ENCODE measurements around the gene TCHP. TPM values are rescaled to one million over a fixed set of nuclear protein-coding genes. Genes with fewer than 3 reads are reported as not detected.

Gene TCHP
- total RNA-seq, 1 donor from 2014 or later = 20.8 TPM

DNA sequence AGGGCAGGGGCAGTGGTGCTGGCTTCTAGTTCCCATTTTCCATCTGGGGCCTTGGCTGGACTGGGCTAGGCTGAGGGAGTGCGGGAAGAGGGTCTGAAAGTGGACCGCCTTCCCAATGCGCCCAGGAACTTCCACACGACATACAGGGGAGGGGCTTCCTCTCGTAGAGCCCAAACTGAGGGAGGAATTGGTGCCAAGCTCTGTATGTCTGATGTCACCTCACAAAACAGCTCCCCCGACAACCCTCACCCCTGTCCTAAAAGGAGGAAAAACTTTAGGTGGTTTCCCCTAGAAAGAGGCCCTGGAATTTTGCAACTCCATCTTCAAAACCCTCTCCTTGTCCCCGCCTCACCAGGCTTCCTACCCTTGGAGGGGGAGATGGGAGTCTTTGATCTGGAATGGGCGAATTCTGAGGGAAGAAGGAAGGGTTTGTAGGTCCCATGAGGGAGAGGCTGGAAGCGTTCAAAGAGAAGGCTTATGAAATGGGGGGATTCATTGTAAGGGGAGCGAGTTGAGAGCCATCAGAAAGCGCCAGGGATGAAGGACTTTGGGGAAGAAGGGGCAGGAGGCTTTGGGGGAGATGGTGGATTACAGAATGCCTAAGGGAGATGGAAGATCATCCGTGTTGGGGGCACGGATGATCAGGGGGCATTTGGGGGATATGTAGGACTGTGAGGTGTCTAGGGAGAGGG, 20.6 kb upstream of the TCHP start:
- DNase-seq (ENCODE audit: low spot score) = no peak
- H3K4me1 Mint-ChIP-seq (ENCODE audit: unreplicated experiment) = peaks cover 57% of the 10 kb centered on the region

DNA sequence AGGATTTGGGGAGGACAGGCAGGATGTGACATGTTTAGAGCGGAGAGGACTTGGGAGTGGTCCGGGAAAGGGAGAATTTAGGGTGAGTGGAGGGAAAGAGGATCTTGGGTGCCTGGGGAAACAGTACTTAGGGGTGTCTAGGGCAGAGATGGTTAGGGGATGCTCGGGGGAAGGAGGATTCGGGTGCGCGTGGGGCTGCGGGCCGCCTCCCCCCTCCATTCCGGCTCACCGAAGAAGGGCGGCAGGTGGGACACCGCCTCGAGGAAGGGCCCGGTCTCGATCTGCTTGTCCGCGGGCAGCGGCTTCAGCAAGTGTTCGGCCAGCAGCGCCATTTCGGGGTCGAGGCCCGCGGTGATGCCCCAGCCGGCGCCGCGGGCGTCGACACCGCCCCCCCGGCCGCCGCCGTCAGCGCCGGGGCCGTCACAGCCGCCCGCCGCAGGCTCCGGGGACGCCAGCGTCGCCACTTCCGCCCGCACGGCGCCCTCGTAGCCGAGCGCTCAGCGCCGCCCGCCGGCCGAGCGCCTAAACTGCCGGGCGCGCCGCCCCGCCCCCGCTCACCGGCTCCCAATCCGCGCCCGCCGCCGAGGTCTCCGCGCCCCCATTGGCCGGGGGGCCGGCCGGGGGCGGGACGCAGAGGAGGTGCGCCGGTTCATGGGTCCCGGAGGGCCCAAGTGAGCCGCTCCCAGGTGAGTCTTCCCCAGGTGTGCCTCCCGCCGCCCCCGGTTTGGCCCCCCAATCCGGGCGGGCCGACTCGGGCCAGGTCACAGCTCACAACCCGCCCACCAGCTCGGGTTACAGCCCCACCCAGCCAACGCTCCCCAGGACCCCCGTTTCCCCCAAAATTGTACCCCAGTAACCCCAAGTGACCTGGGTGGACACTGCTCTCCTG, 19.8 kb upstream of the TCHP start, which contains the start of gene GLTP:
Gene GLTP, minus strand, starts transcription at position 499 of the 889 bp plus-strand sequence. Its CDS starts 167 bp downstream, at position 332.
- H3K27ac Mint-ChIP-seq (ENCODE audit: unreplicated experiment) = peak within 1 kb of the TSS; percentile 88
- H3K4me3 Mint-ChIP-seq (ENCODE audit: unreplicated experiment) = peak within 1 kb of the TSS; percentile 98
- TF ChIP-seq CTCF (IDR thresholded peaks at IDR 0.05; ENCODE audit: unreplicated experiment) = no peak
- peaks cover 17% of the 10 kb centered on the region for H3K36me3 Mint-ChIP-seq (ENCODE audit: low read depth, unreplicated experiment)
- H3K9me3 Mint-ChIP-seq (ENCODE audit: unreplicated experiment) = no peaks in the 10 kb centered on the region
- DNase-seq (ENCODE audit: low spot score) = peak; percentile 91
- H3K4me1 Mint-ChIP-seq (ENCODE audit: unreplicated experiment) = peaks cover 60% of the 10 kb centered on the region
- H3K27me3 Mint-ChIP-seq (ENCODE audit: unreplicated experiment) = peaks cover 19% of the 10 kb centered on the region

More for the DNA sequence above, 20.6 kb upstream of the TCHP start:
- Mint-ChIP-seq H3K27ac (ENCODE audit: unreplicated experiment) (peak overlapping the region; percentile 88), H3K27me3 (ENCODE audit: unreplicated experiment) (peaks cover 15% of the 10 kb centered on the region), H3K4me3 (ENCODE audit: unreplicated experiment) (peak overlapping the region; percentile 98), H3K36me3 (ENCODE audit: low read depth, unreplicated experiment) (peaks cover 22% of the 10 kb centered on the region), H3K9me3 (ENCODE audit: unreplicated experiment) (no peaks in the 10 kb centered on the region)
- TF ChIP-seq CTCF (IDR thresholded peaks at IDR 0.05; ENCODE audit: unreplicated experiment) = no peak

DNA sequence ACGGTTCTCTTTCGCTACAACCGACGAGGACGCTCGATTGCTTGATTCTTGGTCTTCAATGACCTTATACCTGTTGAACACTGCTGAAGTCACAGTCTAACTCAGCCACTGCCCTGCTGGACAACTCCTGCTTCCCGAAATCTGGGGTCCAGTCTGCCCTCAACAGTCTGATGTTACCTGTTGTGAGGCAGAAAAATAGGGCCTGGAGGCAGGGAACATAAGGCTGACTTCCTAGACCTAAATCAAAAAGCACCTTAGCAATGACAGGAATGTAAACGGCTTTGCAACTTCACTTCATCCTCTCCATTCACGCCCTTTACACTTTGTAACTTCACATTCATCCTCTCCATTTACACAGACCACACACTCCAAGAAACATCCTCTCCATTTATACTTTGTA, 19.1 kb upstream of the TCHP start:
- no peak for DNase-seq (ENCODE audit: low spot score)
- Mint-ChIP-seq H3K27ac (ENCODE audit: unreplicated experiment) (peak overlapping the region; percentile 65), H3K4me3 (ENCODE audit: unreplicated experiment) (peak overlapping the region; percentile 95), H3K4me1 (ENCODE audit: unreplicated experiment) (peaks cover 57% of the 10 kb centered on the region), H3K27me3 (ENCODE audit: unreplicated experiment) (peaks cover 19% of the 10 kb centered on the region), H3K36me3 (ENCODE audit: low read depth, unreplicated experiment) (peaks cover 12% of the 10 kb centered on the region), H3K9me3 (ENCODE audit: unreplicated experiment) (no peaks in the 10 kb centered on the region)
- no peak for TF ChIP-seq CTCF (IDR thresholded peaks at IDR 0.05; ENCODE audit: unreplicated experiment)

GRCh38 chr12:109881752-109882151, 18.3 kb upstream of the TCHP start:
- peak overlapping the region; percentile 45 for H3K27ac Mint-ChIP-seq (ENCODE audit: unreplicated experiment)
- H3K36me3 Mint-ChIP-seq (ENCODE audit: low read depth, unreplicated experiment) = peaks cover 12% of the 10 kb centered on the region
- peaks cover 20% of the 10 kb centered on the region for H3K27me3 Mint-ChIP-seq (ENCODE audit: unreplicated experiment)
- H3K4me1 Mint-ChIP-seq (ENCODE audit: unreplicated experiment) = peaks cover 57% of the 10 kb centered on the region
- no peak for DNase-seq (ENCODE audit: low spot score)
- peak overlapping the region; percentile 95 for H3K4me3 Mint-ChIP-seq (ENCODE audit: unreplicated experiment)
- no peak for TF ChIP-seq CTCF (IDR thresholded peaks at IDR 0.05; ENCODE audit: unreplicated experiment)
- no peaks in the 10 kb centered on the region for H3K9me3 Mint-ChIP-seq (ENCODE audit: unreplicated experiment)
